ENCODE results near the gene CPLX1.
"Not testable (repeated sequence)": the region's sequence is repeated elsewhere in the genome, so short reads cannot be mapped to it uniquely, and the experiment has no call there.

Gene CPLX1

GRCh38 chr4:823176-823760, 2.7 kb downstream of the CPLX1 start:
- Histone ChIP-seq H3K4me3 (no peak overlapping the region), H3K27ac (no peak overlapping the region)

DNA sequence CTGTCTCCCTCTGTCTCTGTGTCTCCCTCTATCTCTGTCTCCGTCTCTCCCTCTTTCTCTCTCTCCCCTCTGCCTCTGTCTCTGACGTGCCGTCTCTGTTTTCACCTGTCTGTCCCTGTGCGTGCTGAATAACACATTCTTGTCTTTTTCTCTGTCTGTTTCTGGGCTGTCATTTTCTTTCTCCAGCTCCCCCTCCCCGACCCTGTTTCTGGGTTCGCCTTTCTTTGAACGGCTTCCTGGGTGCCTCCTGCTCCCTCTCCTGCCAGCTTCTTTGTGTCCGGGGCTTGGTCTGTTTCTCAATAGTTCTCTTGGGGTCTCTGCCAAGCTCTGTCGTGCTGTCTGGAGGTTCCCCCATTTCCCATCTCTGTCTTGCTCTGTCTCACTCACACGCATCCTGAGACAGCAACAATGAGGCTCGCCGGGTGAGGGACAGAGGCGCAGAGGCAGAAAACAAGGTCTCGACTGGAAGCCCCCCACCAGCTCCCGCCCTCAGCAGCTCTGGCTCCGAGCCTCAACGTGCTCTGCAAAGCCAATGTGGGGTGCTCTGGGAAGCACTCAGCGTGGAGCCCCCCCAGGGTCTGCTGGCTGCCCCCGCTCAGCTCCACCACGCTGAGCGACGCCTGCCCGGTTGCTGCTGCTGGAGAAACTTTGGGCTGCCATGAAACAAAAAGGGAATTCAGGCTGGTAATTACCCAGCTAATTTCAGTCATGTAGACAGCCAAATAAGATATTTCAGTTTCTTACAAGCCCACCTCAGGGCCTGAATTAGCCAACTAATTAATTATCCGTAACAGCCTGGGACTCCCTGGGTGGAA, 3.4 kb downstream of the CPLX1 start:
- Histone ChIP-seq H3K4me3 (no peak overlapping the region), H3K27ac (no peak overlapping the region)

DNA sequence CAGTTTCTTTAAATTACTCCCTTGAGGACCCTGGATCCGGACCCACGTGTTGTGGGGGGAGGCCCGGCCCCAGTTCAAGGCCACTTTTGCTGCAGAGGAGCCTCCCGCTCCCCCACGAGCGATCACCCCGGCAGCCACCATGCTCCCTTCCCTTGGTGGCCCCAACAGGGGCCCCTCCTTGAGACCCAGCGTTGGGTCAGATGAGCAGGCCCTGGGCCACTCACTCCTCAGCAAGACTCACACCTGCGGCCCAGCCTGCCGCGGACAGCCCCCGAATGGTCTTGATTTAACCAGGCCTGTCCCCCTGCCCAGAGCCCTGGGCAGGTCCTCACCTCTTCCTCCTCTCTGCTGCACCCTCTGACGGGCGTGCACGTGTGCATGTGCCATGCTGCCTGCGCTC, 4.3 kb downstream of the CPLX1 start:
- Histone ChIP-seq H3K4me3 (no peak overlapping the region), H3K27ac (no peak overlapping the region)

- no peak overlapping the region for H3K4me3 ChIP-seq
- no peak overlapping the region for H3K27ac ChIP-seq
Observed at GRCh38 chr4:821181-821591, 4.7 kb downstream of the CPLX1 start.

DNA sequence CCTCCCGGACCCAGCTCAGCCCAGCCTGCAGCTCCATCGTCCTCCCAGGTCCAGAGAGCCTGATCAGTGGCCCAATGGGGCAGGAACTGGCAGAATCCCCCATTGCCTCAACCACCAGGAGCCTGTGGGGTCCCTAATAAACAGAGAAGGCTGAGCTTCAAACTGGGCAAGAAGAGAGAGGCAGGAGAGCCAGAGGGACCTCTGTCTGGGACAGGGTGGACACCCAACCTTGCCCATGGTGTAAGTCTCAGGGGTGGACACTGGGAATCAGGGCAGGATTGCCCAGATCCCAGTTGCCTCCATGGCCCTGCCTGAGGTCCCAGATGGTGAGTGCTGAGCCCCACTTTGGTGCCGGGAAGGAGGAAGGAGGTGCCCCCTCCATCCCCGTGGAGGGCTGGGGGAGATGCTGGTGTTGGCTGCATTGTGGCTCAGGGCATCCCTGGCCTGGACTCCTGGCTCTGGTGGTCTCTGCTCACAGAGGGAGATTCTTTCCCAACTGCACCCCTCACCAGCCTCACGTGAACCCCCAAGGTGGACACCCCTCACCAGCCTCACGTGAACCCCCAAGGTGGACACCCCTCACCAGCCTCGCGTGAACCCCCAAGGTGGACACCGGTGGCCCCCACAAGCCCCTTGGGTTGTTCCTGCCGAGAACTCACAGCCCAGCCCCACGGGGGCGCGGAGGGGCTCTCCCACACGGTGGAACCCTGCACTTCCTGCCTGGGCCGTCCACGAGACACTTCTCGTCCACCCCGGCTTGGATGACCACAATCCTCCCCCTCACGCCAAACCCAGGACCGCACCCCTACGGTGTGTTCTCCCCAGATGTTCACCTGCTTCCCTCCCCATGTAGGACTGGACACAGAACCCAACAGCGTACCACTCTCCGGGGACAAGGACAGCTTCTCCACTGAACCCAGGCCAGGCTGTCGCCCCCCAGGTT, 5.4 kb downstream of the CPLX1 start:
- Histone ChIP-seq H3K4me3 (no peak overlapping the region), H3K27ac (no peak overlapping the region)

- Histone ChIP-seq H3K4me3 (no peak overlapping the region), H3K27ac (no peak overlapping the region)
Observed at GRCh38 chr4:819401-820229, 6.3 kb downstream of the CPLX1 start.

- Histone ChIP-seq H3K27ac (no peak overlapping the region), H3K4me3 (no peak overlapping the region)
Observed at GRCh38 chr4:818106-818921, 7.6 kb downstream of the CPLX1 start.

DNA sequence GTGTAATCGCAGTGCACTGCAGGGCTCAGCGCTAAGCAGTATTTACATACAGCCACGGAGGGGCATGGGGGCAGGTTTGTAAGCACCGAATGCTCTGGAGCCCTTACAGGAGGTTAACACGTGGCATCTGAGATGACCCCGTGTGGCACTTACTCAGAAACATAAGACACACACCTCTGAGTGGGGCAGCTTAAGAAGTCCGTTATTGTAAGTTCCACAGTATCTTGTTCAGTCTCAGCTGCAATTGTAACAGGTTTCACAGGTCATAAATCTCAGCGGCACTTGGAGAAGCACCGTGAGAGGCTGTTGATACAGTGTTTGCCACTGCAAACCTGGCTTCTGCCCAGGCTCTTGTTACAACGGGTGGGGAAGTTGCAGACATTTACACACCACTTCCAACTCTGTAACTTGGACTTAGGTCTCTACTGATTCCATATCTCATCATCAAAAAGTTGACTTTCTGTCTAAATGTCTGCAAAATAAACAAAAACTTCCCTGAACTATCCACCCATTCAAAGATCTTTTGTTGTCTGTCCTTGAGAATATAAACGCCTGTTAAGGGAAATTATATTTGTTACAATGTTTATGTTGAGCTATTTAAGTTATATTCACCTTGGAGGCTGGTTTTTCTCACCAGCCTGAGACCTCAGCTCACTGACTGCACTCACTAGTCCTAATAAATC, 10.3 kb downstream of the CPLX1 start:
- no peak overlapping the region for H3K4me3 ChIP-seq
- no peak overlapping the region for H3K27ac ChIP-seq

DNA sequence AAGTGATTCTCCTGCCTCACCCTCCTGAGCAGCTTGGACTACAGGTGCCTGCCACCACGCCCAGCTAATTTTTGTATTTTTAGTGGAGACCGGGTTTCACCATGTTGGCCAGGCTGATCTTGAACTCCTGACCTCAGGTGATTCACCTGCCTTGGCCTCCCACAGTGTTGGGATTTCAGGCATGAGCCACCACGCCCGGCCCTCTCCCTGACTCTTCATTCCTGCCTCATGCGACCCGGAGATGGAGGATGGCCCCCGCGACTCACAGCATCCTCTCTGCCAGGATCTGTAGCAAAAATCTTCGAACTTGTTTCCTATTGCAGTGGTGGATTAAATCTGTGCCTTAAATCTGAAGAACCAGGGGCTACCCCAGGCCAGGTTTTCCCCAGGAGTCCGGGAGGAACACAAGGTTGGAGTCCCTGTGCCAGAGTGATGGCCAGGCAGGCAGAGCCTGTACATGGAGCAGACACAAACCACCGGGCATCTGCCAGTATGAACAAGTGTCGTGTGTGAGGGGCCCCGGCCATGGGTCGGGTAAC, 11.5 kb downstream of the CPLX1 start:
- Histone ChIP-seq H3K27ac (no peak overlapping the region), H3K4me3 (no peak overlapping the region)

DNA sequence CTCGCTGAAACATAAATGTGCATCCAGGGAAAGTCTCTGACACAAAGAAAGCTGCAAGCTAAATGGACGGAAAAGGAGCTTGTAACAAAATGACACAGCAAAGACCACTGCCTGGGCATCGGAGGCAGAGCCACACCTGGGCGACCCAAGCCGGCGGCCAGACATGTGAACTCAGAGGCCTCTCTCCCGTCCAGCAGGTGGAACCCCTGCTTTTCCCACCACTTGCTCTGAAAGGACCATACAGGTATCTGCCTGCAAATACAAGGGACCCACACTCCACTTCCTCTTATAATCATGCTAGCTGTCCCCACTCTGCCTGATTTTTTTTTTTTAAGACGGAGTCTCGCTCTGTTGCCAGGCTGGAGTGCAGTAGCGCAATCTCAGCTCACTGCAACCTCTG, 12.0 kb downstream of the CPLX1 start:
- Histone ChIP-seq H3K4me3 (no peak overlapping the region), H3K27ac (no peak overlapping the region)

- H3K27ac ChIP-seq, result no peak overlapping the region
- no peak overlapping the region for H3K4me3 ChIP-seq
Observed at GRCh38 chr4:808860-809570, 16.9 kb downstream of the CPLX1 start.

- no peak overlapping the region for H3K4me3 ChIP-seq
- H3K27ac ChIP-seq, result no peak overlapping the region
Observed at GRCh38 chr4:807792-808191, 18.1 kb downstream of the CPLX1 start.

GRCh38 chr4:806979-807378, 18.9 kb downstream of the CPLX1 start:
- H3K4me3 ChIP-seq, H3K27ac ChIP-seq: not testable (repeated sequence)

DNA sequence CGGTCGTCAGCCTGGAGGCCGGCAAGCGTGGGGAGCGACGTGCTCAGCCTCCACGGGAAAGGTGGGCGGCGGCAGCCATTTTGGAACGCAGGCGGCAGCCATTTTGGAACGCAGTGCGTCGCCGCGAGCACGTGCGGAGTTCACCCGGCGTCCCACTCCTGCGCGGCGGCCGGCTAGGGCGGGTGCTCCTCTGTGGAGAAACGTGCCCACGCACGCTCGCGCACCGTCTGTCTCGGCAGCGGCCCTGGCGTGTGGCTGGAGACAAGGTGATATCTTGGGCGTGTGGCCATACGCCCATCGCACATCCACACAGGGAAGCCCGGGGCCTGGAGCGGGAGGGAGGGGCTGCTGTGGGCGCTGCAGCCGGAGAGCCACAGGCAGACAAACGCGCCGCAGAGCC, 21.1 kb downstream of the CPLX1 start:
- Histone ChIP-seq H3K27ac (no peak overlapping the region), H3K4me3 (no peak overlapping the region)

DNA sequence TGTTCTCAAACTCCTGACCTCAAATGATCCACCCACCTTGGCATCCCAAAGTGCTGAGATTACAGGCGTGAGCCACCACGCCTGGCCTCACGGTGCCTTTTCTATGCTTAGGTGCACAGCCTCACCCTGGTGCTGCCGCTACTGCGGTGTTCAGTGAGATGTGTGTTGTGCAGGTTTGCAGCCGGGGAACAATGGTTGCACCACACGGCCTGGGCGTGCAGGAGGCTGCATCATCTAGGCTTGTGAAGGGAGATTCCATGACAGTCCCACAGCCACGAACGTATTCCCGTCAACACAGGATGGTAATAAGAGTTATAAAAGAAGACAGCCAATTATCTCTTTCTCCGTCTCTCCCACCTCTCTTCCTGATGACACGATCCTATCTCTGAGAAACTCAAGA, 22.0 kb downstream of the CPLX1 start:
- Histone ChIP-seq H3K27ac (no peak overlapping the region), H3K4me3 (no peak overlapping the region)

DNA sequence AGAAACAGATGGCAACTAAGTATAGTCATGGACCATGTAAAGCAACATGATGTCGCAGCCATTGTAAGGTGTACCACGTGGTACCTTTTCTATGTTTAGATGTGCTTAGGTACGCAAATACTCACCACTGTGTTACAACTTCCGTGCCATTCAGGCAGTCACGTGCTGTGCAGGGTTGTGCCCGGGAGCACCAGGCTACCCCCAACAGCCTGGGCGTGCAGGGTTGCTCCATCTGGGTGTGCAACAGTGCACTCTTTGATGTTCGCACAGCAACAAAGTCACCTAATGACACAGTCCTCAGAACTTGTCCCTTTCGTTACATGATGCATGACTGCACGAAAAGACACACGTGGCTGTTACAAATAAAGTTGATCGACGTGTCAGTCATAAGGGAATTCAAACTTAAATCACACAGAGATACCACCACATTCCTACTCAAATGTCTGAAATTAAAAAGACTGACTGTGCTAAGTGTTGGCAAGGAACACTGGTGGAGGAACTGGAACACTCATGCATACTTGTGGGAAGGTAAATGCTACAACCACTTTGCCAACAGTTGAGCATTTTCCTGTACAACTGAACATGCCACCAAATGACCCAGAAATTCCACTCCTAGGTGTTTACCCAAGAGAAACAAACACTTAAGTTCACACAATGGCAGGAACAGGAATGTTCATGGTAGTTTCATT, 24.3 kb downstream of the CPLX1 start:
- no peak overlapping the region for H3K4me3 ChIP-seq
- H3K27ac ChIP-seq, result no peak overlapping the region

DNA sequence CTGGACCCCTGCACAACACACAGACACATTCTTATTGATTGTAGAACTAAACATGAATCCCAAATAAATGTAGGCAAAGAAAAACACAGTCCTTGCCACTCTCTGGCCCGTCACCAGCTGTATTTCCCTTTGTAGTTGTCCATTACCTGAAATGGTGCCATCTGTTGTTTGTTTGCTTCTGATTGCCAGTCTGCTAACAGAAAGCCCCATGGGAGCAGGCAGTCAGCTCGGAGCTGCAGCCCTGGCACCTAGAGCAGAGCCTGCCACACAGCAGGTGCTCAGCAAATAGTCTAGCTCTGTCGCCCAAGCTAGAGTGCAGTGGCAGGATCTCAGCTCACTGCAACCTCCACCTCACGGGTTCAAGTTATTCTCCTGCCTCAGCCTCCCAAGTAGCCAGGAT, 28.9 kb downstream of the CPLX1 start:
- Histone ChIP-seq H3K27ac (no peak overlapping the region), H3K4me3 (no peak overlapping the region)

All from skin epidermis (tissue), 12 donors.